NT2/D1 (cell line): Measurements from ENCODE around the gene SUSD1.

Experiments used
- YY1 ChIP-seq: IDR thresholded peaks from 2 replicates; pipeline ENCODE4 v1.6.1; 2011; ENCODE audit not compliant: insufficient read length, insufficient read depth
- ZNF274 ChIP-seq: IDR thresholded peaks from 2 replicates; pipeline ENCODE4 v1.6.1; 2011; ENCODE audit warnings: mild to moderate bottlenecking, low read depth, low read length

DNA sequence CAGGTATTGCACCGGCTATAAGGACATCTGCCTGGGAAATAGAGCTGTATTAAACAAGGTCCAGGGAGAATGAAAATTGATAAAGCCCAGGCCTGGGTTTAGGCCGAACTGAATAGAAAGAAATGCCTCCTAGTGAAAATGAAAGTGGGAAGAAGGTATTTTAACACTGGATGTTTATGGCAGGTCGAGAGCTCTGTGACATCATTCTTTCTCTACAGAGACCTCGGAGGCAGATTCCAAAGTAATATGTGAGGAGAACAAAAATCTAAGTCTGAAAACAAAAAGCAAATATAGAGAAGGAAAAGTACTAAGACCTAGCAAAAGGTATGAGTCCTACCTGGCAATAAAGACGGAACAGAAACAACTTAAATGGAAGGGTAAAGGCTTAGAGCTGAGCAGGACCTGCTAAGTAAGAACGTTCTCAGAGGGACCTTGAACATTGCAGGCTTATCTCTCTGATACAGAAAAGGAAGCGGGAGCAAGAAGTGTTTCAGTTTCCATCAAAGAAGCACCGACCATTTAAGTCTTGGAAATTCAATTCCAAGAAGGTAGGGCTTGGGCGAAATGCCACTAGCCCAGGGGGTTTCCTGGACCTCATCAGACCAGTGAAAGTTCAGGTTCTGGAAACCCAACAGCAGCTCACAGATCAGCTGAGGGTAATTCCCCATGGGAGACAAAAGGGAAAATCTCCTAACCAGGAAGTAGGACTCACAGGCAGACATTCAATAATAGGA lies 80.0 kb downstream of the SUSD1 start:
- no peak for TF ChIP-seq YY1
- no peak for TF ChIP-seq ZNF274
